Neural cell (in vitro differentiated cells): ENCODE data around the gene GRID1. TPM values are rescaled to one million over a fixed set of nuclear protein-coding genes. Genes with fewer than 3 reads are reported as not detected.

Experiments
- H2AFZ ChIP-seq: fragments of 200-600, 300-800 bp; sonication (generic), shearing (Covaris generic); 2 replicates; pipeline ENCODE4 v1.6.0; 2014; ENCODE audit warnings: low read depth, mild to moderate bottlenecking, antibody characterized with exemption, low read length, moderate library complexity
- H3F3A ChIP-seq: fragments of 200-600 bp; shearing (Covaris generic); 2 replicates; pipeline ENCODE4 v1.6.1; 2016; ENCODE audit warnings: mild to moderate bottlenecking, moderate library complexity, mixed read lengths, antibody characterized with exemption, low read length; ENCODE audit not compliant: insufficient read depth, poor library complexity, severe bottlenecking
- H3K27ac ChIP-seq: fragments of 200-600, 300-800 bp; sonication (generic), shearing (Covaris generic); 2 replicates; pipeline ENCODE4 v1.5.1; 2014; ENCODE audit warnings: mild to moderate bottlenecking, low read length, moderate library complexity
- H3K27me3 ChIP-seq: fragments of 300-800, 200-600 bp; sonication (generic), shearing (Covaris generic); 2 replicates; pipeline ENCODE4 v1.6.0; 2014; ENCODE audit warnings: mild to moderate bottlenecking, low read depth, low read length, moderate library complexity; ENCODE audit not compliant: insufficient read depth
- H3K36me3 ChIP-seq: fragments of 300-800, 200-600 bp; sonication (generic), shearing (Covaris generic); 2 replicates; pipeline ENCODE4 v1.5.1; 2014; ENCODE audit warnings: mild to moderate bottlenecking, antibody characterized with exemption, low read length, moderate library complexity; ENCODE audit not compliant: insufficient read depth
- H3K4me2 ChIP-seq: fragments of 300-800, 200-600 bp; sonication (generic), shearing (Covaris generic); 2 replicates; pipeline ENCODE4 v1.6.0; 2014; ENCODE audit warnings: mild to moderate bottlenecking, low read length
- H3K4me3 ChIP-seq: fragments of 300-800, 200-600 bp; sonication (generic), shearing (Covaris generic); 2 replicates; pipeline ENCODE4 v1.5.1; 2014; ENCODE audit warnings: mild to moderate bottlenecking, low read length, moderate library complexity
- H3K79me2 ChIP-seq: fragments of 200-600 bp; shearing (Covaris generic); replicated peaks from 2 replicates; pipeline ENCODE4 v1.6.0; 2014; ENCODE audit warnings: mild to moderate bottlenecking, low read length, moderate library complexity; ENCODE audit not compliant: insufficient read depth
- H3K9ac ChIP-seq: fragments of 300-800, 200-600 bp; sonication (generic), shearing (Covaris generic); 2 replicates; pipeline ENCODE4 v1.6.1; 2016; ENCODE audit warnings: mild to moderate bottlenecking, low read length, mixed read lengths
- H3K9me2 ChIP-seq: fragments of 200-600 bp; shearing (Covaris generic); 2 replicates; pipeline ENCODE4 v1.6.1; 2016; ENCODE audit warnings: mild to moderate bottlenecking, low read length, mixed read lengths; ENCODE audit not compliant: insufficient read depth
- H3K9me3 ChIP-seq: fragments of 200-600, 300-800 bp; sonication (generic), shearing (Covaris generic); 2 replicates; pipeline ENCODE4 v1.6.1; 2016; ENCODE audit warnings: mild to moderate bottlenecking, mixed run types, low read length, moderate library complexity, mixed read lengths
- H4K20me1 ChIP-seq: fragments of 200-600 bp; shearing (Covaris generic); 2 replicates; pipeline ENCODE4 v1.6.1; 2016; ENCODE audit warnings: mild to moderate bottlenecking, mixed run types; ENCODE audit not compliant: insufficient read depth
- EP300 ChIP-seq: fragments of 450-650 bp; conservative IDR thresholded peaks from 2 replicates; pipeline ENCODE4 v1.6.1; 2014; ENCODE audit warnings: antibody characterized with exemption, mild to moderate bottlenecking, moderate library complexity; ENCODE audit not compliant: poor library complexity, severe bottlenecking
- EZH2 ChIP-seq: fragments of 200-600, 300-800 bp; shearing (Covaris generic), sonication (generic); IDR thresholded peaks from 2 replicates; pipeline ENCODE4 v1.6.1; 2014; ENCODE audit warnings: antibody characterized with exemption, low read length, borderline replicate concordance, mild to moderate bottlenecking; ENCODE audit not compliant: insufficient read depth, poor library complexity, severe bottlenecking
- MXI1 ChIP-seq: fragments of 450-650 bp; conservative IDR thresholded peaks from 2 replicates; pipeline ENCODE4 v1.6.1; 2014; ENCODE audit warnings: antibody characterized with exemption, mild to moderate bottlenecking; ENCODE audit not compliant: poor library complexity, severe bottlenecking
- POLR2AphosphoS5 ChIP-seq: IDR thresholded peaks from 2 replicates; pipeline ENCODE4 v1.6.1; 2012
- RAD21 ChIP-seq: fragments of 450-650 bp; conservative IDR thresholded peaks from 2 replicates; pipeline ENCODE4 v1.6.1; 2014; ENCODE audit warnings: antibody characterized with exemption, mild to moderate bottlenecking, moderate library complexity
- SMC3 ChIP-seq: fragments of 450-650 bp; conservative IDR thresholded peaks from 2 replicates; pipeline ENCODE4 v1.6.1; 2014; ENCODE audit warnings: antibody characterized with exemption, mild to moderate bottlenecking, moderate library complexity; ENCODE audit not compliant: poor library complexity
- TAF1 ChIP-seq: IDR thresholded peaks from 2 replicates; pipeline ENCODE4 v1.6.1; 2012; ENCODE audit warnings: low read depth
- polyA plus RNA-seq: library from polyadenylated mRNA; depleted of rRNA; stranded (reverse); fragments of >200 nt; gene quantifications from 2 replicates; pipeline ENCODE4 v1.2.3, GENCODE V29; 2014
- TF ChIP-seq, protein P1 (sequence below): IDR thresholded peaks from 2 replicates; pipeline ENCODE4 v1.6.1; 2012; ENCODE audit warnings: borderline replicate concordance
- TF ChIP-seq, protein P2 (sequence below): fragments of 450-650 bp; IDR thresholded peaks from 2 replicates; pipeline ENCODE4 v1.5.1; 2014; ENCODE audit warnings: antibody characterized with exemption, mild to moderate bottlenecking, moderate library complexity; ENCODE audit not compliant: poor library complexity, severe bottlenecking

GRID1 gene
- polyA plus RNA-seq, 1 donor from 2014 or later: 7.3 TPM

DNA sequence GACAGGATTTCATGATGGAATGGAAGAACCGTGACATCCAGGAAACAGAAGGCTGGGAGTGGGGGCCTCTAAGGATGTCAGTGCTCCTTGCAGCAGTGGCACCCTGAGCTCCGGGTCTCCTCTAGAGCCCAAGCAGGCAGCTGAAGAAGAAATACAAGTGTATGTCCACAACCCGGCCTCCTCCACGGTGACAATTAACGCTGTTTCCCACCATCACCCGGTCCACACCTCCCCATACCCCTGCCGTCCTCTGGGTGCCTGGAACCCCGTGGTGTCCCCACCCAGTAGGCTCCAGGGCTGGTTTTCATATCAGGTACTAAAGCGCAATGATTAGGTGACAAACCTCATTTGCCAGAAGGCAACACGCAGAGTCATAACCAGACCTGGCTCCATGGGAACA lies 30.3 kb downstream of the GRID1 start:
- H3K79me2 ChIP-seq: no peaks in the 10 kb centered on the region
- H3K4me2 ChIP-seq: no peak overlapping the region
- no peak overlapping the region for H3K9ac ChIP-seq
- no peak overlapping the region for H3K4me3 ChIP-seq
- no peaks in the 10 kb centered on the region for H3F3A ChIP-seq
- H4K20me1 ChIP-seq: no peaks in the 10 kb centered on the region
- no peaks in the 10 kb centered on the region for H3K27me3 ChIP-seq
- H3K27ac ChIP-seq: no peak overlapping the region
- TF ChIP-seq, protein P1, sequence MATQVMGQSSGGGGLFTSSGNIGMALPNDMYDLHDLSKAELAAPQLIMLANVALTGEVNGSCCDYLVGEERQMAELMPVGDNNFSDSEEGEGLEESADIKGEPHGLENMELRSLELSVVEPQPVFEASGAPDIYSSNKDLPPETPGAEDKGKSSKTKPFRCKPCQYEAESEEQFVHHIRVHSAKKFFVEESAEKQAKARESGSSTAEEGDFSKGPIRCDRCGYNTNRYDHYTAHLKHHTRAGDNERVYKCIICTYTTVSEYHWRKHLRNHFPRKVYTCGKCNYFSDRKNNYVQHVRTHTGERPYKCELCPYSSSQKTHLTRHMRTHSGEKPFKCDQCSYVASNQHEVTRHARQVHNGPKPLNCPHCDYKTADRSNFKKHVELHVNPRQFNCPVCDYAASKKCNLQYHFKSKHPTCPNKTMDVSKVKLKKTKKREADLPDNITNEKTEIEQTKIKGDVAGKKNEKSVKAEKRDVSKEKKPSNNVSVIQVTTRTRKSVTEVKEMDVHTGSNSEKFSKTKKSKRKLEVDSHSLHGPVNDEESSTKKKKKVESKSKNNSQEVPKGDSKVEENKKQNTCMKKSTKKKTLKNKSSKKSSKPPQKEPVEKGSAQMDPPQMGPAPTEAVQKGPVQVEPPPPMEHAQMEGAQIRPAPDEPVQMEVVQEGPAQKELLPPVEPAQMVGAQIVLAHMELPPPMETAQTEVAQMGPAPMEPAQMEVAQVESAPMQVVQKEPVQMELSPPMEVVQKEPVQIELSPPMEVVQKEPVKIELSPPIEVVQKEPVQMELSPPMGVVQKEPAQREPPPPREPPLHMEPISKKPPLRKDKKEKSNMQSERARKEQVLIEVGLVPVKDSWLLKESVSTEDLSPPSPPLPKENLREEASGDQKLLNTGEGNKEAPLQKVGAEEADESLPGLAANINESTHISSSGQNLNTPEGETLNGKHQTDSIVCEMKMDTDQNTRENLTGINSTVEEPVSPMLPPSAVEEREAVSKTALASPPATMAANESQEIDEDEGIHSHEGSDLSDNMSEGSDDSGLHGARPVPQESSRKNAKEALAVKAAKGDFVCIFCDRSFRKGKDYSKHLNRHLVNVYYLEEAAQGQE: no peak
- TF ChIP-seq SMC3 (no peak), RAD21 (no peak), MXI1 (no peak), TAF1 (no peak), EZH2 (no peak), EP300 (no peak), POLR2AphosphoS5 (no peak)
- TF ChIP-seq, protein P2, sequence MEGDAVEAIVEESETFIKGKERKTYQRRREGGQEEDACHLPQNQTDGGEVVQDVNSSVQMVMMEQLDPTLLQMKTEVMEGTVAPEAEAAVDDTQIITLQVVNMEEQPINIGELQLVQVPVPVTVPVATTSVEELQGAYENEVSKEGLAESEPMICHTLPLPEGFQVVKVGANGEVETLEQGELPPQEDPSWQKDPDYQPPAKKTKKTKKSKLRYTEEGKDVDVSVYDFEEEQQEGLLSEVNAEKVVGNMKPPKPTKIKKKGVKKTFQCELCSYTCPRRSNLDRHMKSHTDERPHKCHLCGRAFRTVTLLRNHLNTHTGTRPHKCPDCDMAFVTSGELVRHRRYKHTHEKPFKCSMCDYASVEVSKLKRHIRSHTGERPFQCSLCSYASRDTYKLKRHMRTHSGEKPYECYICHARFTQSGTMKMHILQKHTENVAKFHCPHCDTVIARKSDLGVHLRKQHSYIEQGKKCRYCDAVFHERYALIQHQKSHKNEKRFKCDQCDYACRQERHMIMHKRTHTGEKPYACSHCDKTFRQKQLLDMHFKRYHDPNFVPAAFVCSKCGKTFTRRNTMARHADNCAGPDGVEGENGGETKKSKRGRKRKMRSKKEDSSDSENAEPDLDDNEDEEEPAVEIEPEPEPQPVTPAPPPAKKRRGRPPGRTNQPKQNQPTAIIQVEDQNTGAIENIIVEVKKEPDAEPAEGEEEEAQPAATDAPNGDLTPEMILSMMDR: no peak
- H3K9me3 ChIP-seq: no peaks in the 10 kb centered on the region
- no peaks in the 10 kb centered on the region for H3K36me3 ChIP-seq
- no peaks in the 10 kb centered on the region for H3K9me2 ChIP-seq
- H2AFZ ChIP-seq: no peak overlapping the region

DNA sequence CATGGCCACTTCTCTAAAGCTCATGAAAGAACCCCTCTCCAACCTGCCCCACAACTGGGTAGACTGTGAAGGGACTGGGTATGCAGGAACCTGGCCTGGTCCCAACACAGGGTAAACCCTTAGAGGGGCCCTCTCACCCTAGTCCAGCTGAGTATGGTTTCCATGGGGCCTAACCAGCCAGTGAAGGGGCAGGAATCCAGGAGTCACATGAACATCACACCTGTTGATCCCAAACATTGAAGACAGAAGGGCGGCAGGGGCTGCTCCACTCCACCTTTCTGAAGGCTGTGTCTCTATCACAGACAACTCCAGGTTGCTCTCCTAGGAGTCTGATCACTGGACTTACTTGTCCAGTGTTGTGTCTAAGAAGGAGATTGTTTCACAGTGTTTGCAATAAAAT lies 30.8 kb downstream of the GRID1 start:
- no peaks in the 10 kb centered on the region for H3K9me2 ChIP-seq
- TF ChIP-seq POLR2AphosphoS5 (no peak), MXI1 (no peak), SMC3 (no peak), RAD21 (no peak), TAF1 (no peak), EP300 (no peak), EZH2 (no peak)
- TF ChIP-seq, protein P1: no peak
- TF ChIP-seq, protein P2: no peak
- no peak overlapping the region for H3K4me3 ChIP-seq
- H3K9ac ChIP-seq: no peak overlapping the region
- H2AFZ ChIP-seq: no peak overlapping the region
- no peaks in the 10 kb centered on the region for H3K9me3 ChIP-seq
- no peaks in the 10 kb centered on the region for H4K20me1 ChIP-seq
- H3K27me3 ChIP-seq: no peaks in the 10 kb centered on the region
- no peaks in the 10 kb centered on the region for H3F3A ChIP-seq
- H3K79me2 ChIP-seq: no peaks in the 10 kb centered on the region
- no peaks in the 10 kb centered on the region for H3K36me3 ChIP-seq
- no peak overlapping the region for H3K27ac ChIP-seq
- no peak overlapping the region for H3K4me2 ChIP-seq
